ENCODE results near the gene SLC24A2.
"Not testable (repeated sequence)": the region's sequence is repeated elsewhere in the genome, so short reads cannot be mapped to it uniquely, and the experiment has no call there.

The SLC24A2 gene

DNA sequence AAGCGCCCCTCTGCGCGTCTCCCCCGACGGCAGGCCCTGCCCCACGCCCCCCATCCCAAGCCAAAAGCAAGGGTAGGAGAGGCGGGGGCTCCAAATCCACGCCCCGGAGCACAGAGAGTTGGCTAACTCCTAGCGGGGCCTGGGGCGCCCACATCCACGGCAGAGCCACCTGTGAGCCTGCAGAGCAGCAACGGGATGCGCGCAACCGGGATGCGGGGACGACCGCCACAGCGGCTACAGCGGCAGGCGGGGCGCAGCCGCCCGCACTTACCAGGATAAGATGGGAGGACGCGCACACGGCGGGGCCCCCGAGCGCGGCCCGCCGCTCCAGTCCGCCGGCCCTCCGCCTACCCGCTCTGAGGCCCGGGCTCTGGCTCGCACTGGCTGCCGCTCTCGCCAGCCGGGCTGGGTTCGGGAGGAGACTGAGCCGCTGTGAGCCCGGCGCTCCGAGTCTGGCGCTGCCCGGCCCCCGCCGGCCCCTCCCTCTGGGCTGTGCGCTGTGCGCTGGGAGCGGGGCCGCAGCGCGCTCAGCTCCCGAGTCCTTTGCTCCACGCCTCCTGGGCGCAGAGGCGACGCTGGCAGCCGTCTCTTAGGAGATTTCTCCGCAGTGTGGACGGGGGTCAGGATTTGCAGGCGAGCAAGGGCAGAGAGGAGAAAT is at the start of gene SLC24A2:
Gene SLC24A2 (minus strand): TSS at position 424 of the 658 bp plus-strand sequence.
- DNase-seq (ENCODE audit: low read depth, low spot score): no peak

DNA sequence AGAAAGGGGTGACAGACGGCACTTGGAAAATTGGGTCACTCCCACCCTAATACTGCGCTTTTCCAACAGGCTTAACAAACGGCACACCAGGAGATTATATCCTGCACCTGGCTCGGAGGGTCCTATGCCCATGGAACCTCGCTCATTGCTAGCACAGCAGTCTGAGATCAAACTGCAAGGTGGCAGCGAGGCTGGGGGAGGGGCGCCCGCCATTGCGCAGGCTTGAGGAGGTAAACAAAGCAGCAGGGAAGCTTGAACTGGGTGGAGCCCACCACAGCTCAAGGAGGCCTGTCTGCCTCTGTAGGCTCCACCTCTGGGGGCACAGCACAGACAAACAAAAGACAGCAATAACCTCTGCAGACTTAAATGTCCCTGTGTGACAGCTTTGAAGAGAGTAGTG is 44.5 kb upstream of the SLC24A2 start:
- DNase-seq (ENCODE audit: low read depth, low spot score): not testable (repeated sequence)

DNA sequence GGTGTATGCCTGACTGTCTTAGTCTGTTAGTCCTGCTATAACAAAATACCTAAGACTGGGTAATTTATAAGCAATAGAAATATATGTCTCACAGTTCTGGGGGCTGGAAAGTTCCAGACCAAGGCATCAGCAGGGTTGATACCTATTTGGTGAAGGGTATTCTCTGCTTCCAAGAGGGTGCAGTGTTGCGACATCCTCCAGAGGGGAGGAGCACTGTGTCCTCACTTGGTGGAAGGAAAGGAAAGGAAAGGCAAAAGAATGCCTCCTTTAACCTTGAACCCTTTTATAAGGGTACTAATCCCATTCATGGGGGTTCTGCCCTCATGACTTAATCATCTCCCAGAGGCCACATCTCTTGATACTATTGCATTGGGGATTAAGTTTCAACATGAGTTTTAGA is 42.0 kb upstream of the SLC24A2 start:
- DNase-seq (ENCODE audit: low read depth, low spot score): no peak

DNA sequence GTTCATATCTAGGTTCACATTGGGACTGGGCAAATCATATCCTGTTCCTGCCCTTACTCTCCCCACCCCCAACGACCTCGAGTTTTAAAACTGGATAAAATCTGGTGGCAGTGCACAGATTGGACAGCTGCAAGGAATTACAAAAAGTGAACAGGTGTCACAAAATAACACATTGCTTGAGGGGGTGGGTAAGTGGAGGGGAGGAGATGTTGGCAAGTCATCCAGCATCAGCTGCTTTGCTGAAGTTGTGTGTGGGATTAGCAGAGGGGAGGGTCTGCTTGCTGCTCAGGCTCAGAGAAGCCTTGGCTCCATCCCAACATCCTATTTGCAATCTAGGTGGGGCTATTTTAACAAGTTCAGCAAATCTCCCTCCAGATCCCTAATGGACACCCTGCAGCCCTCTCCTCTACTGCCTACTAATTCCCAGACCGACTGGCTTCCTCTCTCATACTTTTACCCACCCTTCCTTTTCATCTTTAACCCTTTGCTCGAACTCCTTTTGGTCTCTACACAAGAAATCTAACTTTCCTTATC is 39.8 kb upstream of the SLC24A2 start:
- no peak for DNase-seq (ENCODE audit: low read depth, low spot score)

DNA sequence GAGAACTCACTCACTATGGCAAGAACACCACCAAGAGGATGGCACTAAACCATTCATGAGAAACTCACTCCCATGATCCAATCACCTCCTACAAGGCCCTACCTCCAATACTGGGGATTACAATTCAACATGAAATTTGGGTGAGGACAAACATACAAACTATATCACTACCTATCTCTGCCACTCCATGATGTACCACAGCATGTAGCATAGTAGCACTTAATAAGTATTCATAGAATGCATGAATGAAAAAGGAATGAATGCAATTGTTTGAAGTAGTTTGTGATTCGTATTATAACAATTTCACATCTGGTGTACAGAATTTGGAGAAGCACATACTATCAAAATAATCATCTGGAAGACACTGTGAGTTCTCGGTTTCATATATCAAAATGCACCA is 27.9 kb upstream of the SLC24A2 start:
- no peak for DNase-seq (ENCODE audit: low read depth, low spot score)

DNA sequence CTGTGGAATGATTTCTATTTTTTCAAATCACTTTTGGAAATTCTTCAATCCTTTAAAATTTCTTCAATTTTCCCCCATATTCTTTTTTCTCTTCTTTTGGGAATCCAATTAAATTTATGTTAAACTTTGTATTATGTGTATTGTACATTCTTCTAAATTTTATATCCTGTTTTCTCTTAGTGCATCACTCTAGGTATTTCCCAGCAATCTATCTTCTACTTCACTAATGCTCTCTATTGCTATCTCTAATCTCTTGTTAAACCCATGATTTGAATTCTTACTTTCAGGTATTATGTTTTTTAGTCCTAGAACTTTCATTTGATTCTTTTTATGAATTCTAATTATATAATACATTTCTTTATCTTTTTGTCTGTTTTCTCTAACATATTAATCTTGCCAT is 23.4 kb upstream of the SLC24A2 start:
- no peak for DNase-seq (ENCODE audit: low read depth, low spot score)

DNA sequence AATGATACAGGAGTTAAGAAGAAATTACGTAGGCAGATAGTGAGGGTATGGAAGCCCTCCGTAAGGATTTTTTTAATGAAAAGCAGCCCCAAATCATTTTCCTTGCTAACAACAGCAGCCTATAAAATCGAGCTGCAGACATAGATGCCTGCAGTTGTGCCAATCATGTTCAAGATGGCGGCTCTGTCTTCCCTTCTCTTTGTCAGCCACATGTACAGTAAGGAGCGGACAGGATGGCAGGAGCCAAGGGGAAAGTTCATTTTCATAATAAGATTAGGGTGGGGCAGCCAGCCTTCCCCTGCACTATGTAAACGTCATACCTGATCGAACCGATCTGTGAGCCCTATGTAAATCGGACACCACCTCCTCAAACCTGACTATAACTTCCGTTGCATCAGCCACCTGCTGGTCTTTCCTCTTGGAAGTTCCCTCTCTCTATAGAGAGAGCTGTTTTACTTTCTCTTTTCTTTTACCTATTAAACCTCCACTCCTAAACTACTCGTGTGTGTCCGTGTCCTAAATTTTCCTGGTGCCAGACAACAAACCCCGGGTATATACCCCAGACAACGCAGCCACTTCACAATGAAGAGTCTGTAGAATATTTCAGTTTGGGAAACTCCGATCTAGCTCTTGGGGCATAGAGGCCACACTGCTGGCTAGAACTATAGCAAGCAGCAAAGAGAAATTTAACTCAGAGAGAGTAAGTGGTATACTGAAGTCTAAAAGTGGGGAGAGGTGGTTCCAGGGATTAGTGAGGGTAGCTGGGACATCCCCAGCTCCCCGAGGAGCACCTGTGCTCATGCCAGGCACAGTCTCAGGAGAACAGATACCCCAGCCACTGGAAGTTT is 20.8 kb upstream of the SLC24A2 start:
- no peak for DNase-seq (ENCODE audit: low read depth, low spot score)

DNA sequence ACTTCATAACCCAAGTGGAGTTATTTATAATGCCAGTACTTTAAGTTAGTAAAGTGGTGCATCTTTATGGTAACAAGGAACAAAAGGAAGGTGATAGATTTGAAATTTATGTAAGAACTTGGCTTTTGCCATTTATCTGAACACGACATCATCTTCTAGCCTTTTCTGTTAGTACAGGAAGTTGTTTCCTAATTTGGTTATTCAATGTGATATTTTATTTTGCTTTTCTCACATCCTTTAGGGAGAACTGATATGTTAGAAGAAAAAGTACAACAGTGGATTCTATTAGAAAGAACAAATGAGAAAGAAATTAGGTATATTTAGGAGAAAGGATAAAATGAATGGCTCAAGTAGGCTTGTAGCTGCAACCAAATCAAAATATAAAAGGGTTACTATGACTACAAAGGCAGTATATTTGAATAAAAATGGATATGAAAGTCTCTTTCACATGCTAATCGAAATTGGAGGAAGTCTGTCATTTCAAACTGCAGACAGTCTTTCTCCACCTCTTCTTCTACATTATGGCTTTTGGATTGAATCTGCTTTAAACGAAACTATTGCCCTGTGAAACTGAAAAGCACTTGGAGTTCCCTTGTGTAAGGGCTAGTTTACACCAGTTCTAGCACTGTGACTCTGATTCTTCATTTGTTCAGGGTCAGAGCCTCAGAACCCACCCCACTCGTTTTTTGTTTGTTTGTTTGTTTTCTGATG is 18.5 kb upstream of the SLC24A2 start:
- DNase-seq (ENCODE audit: low read depth, low spot score): no peak

DNA sequence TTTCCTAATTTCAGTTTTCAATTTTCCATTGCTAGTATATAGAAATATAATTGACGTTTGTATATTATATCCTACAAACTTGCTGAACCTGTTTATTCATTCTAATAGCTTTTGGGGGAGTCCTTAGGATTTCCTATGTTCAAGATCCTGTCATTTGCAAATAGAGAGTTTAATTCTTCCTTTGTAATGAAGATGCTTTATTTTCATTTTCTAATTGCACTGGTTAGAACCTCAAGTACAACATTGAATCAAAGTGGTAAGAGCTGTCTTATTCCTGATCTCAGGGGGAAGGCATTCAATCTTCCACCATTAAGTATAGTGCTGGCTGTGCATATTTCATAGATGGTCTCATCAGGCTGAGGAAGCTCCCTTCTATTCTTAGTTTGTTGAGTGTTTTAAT is 15.6 kb upstream of the SLC24A2 start:
- no peak for DNase-seq (ENCODE audit: low read depth, low spot score)

DNA sequence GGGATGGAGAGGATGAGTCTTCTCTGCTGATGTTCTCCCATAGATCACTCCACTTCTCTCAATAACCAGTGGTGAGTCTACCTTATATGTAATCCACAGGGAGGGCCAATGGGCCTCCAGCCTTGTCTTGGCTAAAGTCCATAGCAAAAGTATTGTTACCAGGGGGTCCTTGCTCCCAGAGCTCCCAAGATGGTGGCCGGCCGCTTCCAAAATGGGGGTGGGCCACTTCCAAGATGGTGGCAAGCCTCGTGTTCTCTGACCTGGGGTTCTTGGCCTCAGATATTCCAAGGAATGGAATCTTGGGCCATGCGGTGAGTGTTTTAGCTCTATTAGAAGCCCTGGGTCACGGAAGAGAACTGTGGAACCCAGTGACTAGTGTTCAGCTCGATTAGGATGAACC is 12.0 kb upstream of the SLC24A2 start:
- DNase-seq (ENCODE audit: low read depth, low spot score): no peak

DNA sequence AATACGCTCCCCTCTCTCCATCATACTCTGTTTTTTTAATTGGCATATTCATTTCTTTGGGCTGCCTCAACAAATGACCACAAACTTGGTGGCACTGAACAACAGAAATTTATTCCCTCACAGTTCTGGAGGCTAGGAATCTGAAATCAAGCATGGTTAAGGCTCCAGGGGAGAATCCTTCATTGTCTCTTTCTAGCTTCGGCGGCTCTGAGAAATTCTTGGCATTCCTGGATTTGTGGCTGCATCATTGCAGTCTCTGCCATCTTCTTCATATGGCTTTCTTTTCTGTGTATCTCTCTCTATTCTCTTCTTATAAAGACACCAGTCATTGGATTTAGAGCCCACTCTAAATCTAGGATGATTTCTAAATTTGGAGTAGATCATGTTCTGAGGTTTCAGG is 10.9 kb upstream of the SLC24A2 start:
- no peak for DNase-seq (ENCODE audit: low read depth, low spot score)

DNA sequence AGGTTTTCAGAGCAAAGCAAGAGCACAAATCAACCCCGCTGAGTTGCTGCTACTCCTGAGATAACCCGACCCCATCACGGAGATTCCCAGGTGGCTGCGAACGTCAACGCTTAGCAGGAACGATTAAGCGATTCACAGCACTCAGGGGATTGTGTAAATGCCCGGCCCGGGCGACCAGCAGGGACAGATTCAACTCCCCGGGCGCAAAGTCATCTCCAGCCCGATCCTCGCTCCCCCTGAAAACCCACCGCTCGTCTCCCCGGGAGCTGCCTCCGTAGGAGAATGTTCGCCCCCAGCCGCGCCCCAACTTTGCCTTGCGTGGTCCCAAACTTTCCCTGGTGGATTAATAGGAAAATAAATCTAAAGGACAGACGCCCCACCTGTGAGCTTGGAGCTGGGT is 685 bp downstream of the SLC24A2 start:
- DNase-seq (ENCODE audit: low read depth, low spot score): no peak

DNA sequence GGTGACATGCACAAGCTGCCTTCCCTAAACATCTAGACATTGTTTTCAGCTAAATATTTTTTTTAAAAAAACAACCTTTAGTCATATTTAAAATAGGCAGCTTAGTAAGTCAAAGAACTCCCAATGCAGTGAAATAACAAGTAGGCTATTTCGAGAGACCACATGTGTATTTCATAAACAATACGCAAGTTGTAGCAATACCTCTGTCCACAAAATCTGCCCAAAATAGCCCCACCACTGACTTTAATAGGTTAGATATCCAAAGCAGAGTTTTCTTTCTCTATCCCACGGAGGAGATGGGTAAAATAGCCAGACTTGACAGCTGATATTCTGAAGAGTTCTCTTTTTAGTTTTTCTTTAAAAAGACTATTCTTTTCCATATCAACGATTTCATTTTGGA is 1.2 kb downstream of the SLC24A2 start:
- DNase-seq (ENCODE audit: low read depth, low spot score): no peak

DNA sequence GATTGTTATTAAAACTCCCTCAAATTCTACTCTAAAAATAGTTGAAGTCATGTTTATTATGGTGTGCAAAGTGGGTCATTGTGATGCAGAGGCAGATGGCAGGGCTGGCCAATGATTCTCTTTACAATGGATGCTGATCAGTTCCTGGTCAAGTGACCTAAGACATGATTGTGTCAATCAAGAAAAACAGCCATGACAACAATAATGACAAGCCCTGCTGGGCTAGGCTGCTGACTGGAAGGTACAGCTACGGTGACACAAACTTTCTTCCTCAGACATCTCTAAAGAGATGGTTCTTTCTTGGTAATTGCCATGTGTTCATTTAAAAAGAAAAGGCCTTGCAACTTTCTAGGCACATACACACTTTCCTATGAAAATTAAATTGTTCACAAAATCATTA is 3.6 kb downstream of the SLC24A2 start:
- no peak for DNase-seq (ENCODE audit: low read depth, low spot score)

DNA sequence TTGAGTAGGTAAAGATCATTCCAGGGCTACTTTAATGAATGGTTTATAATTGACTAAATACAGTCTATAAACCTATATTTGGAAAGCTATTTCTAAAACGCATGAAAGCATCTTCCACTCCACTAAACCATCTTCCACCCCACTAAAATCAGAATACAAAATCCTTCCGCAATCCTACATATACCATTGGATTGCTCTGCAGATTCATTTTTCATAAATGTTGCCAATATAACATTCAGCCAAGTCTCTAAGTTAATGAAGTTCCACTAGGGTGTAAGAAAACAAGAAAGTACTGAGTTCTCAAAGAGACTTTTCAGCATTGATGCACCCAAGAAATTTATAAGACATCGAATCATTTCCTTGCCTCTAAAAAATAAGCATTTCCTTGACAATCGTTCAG is 4.7 kb downstream of the SLC24A2 start:
- DNase-seq (ENCODE audit: low read depth, low spot score): no peak

DNA sequence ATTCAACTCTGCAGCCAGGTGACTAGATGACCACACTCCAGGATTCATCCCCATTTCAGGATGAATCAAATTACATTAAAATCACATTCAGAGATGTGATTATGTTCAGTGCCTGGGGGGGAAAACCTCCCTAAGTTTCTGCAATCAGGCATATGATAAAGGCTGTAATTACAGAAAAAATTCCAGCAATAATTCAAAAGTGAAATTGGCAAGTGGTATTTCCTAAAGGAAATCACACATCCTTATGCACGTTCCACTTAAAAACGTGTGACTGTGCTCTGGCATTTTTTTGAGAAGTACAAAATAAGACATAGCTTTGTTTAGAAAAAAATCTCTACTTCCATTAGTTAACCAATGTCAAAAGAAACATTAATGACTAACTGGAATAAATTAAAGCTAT is 5.3 kb downstream of the SLC24A2 start:
- DNase-seq (ENCODE audit: low read depth, low spot score): no peak

DNA sequence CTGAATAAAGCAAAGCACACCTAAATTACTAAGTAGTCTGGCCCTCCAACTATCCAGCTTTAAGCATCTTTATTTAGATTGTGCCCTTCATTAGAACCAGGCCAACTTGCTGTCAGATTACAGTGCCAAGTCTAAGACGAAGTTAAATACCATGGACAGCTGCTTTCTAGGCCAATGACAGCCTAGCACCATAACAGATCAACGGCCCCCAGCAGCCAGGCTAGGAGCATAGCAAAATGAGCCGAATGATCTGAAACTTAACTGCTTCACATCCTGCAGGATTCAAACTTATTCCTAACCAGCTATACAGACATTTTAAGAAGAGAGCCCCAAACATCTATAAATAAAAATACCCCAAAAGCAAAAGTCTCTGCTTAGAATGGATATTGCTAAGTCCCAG is 6.8 kb downstream of the SLC24A2 start:
- no peak for DNase-seq (ENCODE audit: low read depth, low spot score)

DNA sequence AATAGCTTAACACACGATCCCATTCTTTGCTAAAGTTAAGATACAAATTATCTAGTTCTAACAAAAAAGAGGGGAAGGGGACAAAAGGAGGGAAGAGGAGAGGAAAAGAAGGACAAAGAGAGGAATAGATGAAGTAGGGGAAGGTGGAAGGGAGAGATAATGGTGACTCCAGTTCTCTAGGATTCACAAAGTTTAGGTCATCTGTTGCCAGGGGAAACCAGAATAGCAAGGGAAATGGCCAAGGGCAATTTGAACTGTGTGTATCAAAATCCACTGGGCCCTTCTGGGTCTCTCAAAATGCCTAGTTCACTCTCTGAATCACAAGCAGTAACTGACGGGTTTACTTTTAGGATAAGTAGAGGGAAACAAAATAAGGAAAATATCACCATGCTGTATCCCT is 7.6 kb downstream of the SLC24A2 start:
- DNase-seq (ENCODE audit: low read depth, low spot score): no peak

DNA sequence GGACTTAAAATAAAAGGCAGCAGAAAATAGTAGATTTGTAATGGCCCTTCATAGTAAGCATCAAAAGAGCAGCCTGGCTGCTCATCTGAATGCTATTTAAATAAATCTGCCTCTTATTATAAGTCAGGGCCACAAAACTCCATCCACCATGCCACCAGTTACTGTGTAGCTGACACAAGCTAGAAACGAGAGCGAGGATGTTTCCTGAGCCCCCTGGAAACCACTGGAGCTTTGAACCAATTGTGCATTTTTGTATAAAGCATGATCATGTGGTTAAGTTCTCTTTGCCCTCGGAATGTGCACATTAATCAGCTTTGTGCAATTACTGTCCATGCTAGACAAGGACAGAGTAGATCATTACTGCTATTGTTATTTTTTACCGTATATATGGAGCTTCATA is 17.4 kb downstream of the SLC24A2 start:
- no peak for DNase-seq (ENCODE audit: low read depth, low spot score)

DNA sequence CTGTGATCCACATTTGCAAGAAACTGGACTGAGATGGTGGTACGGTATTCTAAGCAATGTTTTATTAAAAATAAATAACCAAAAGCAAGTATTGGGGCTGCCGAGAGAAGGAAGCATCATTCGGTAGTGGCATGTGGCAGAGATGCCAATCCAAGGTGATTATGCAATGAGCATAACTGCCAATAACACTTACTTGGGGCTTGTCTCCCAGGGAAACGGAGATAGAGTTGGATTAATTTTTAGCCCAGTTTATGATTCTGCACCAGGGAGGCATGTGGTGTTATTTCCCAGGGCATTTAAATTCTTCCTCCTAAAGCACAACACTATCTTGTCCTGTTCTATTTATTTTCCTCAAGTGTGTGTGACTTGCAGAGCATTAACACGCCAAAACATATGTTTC is 17.9 kb downstream of the SLC24A2 start:
- DNase-seq (ENCODE audit: low read depth, low spot score): no peak

DNA sequence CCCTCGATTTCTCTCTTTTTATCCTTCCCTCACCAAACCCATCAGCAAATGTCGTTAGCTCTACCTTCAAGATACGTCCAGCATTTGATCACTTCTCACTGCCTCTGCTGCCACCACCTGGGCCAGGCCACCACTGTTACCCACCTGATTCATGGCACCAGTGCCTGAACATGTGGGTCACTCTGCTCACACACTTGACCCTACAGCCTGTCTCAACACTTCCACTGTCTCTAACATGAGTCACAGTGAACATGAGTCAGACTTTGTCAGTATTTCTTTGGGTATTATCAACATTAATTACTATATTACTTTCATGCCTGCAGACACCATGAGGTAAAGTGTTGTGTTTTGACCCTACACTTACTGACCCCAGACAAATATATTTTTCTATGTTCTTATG is 19.6 kb downstream of the SLC24A2 start:
- DNase-seq (ENCODE audit: low read depth, low spot score): no peak

DNA sequence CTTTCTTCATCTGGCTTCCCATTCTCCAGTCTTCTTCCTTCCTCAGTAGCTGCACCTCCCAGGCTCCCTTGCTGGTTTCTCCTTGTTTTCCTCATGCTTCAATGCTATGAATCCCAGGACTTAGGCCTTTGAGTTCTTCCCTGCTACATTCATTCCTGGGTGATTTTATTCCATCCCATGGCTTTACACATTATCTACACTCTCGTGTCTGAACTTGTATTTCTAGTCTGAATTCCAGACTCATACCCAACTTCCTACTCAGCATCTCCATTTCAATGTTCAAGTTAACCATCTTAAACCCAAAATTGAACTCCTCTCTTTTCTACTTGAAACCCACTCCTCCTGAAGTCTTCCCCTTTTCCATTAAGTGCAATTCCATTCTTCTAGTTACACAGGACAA is 20.0 kb downstream of the SLC24A2 start:
- no peak for DNase-seq (ENCODE audit: low read depth, low spot score)

DNA sequence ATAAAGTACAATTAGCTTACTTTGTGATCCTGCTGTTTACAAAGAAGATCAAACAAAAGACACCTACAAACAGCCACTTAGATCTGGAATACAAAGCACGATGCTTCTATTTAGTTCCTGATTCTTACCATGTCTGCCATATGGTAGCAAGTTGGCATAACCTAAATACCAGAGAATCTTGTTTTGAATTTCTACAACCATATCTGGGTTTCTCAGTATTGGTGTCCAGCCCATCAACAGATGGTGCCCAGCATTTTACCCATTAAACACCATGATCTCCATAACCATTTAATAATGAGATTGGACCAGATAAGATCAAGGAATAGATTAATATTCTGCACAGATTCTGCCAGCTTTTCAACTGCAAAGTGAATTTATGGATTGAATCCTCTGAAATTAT is 29.8 kb downstream of the SLC24A2 start:
- DNase-seq (ENCODE audit: low read depth, low spot score): no peak
